GM12872 (cell line): ENCODE results near the gene GPR3.

ENCODE experiments used
- TF ChIP-seq, protein P1 (sequence below): IDR thresholded peaks from 3 replicates; pipeline ENCODE4 v1.5.1; 2011; ENCODE audit warnings: low read depth, mild to moderate bottlenecking, low read length, moderate library complexity; ENCODE audit not compliant: insufficient read depth

Gene GPR3

GRCh38 chr1:27408151-27408550 is 15.7 kb downstream of the GPR3 start:
- TF ChIP-seq, protein P1, sequence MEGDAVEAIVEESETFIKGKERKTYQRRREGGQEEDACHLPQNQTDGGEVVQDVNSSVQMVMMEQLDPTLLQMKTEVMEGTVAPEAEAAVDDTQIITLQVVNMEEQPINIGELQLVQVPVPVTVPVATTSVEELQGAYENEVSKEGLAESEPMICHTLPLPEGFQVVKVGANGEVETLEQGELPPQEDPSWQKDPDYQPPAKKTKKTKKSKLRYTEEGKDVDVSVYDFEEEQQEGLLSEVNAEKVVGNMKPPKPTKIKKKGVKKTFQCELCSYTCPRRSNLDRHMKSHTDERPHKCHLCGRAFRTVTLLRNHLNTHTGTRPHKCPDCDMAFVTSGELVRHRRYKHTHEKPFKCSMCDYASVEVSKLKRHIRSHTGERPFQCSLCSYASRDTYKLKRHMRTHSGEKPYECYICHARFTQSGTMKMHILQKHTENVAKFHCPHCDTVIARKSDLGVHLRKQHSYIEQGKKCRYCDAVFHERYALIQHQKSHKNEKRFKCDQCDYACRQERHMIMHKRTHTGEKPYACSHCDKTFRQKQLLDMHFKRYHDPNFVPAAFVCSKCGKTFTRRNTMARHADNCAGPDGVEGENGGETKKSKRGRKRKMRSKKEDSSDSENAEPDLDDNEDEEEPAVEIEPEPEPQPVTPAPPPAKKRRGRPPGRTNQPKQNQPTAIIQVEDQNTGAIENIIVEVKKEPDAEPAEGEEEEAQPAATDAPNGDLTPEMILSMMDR: no peak

- TF ChIP-seq, protein P1: no peak
These were observed 17.2 kb downstream of the GPR3 start for GRCh38 chr1:27409669-27410068.

- TF ChIP-seq, protein P1: no peak
These were observed 18.3 kb downstream of the GPR3 start for GRCh38 chr1:27410709-27411108.

DNA sequence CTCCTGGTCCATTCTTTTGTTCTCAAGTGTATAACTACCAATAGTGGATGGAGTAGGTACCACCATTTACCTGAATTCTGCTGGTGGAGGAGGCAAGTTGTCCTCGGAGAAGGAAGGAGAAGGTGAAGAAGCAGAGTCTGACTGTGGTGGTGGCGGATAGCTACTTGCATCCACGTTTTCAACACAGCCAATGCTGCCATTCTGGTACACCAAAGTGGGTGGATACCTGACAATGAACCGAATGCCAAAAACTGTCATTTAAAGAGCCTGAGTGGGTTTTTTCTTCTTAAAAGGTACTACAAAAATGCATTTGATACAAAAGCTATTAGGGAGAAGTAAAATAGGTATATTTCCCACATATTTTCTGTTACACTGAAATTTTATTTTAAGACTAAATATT is 20.1 kb downstream of the GPR3 start:
- TF ChIP-seq, protein P1: no peak

GRCh38 chr1:27413004-27413403 is 20.6 kb downstream of the GPR3 start:
- TF ChIP-seq, protein P1: no peak

GRCh38 chr1:27414091-27414490 is 21.7 kb downstream of the GPR3 start:
- TF ChIP-seq, protein P1: no peak

- TF ChIP-seq, protein P1: peak; percentile 81
These were observed 24.1 kb downstream of the GPR3 start for GRCh38 chr1:27416387-27417111.
